Femur (tissue), 1 donor: Measurements from ENCODE around the gene ERC1.
A peak's percentile ranks its signal among the peaks of the same experiment; 100 is the strongest.
"Not testable (repeated sequence)": the region's sequence is repeated elsewhere in the genome, so short reads cannot be mapped to it uniquely, and the experiment has no call there.

ENCODE experiments used
- DNase-seq: peaks from one replicate; pipeline ENCODE4 v3.0.0-alpha.2; 2017

ERC1 gene

GRCh38 chr12:1293901-1294300 lies 302.9 kb downstream of the ERC1 start:
- no peak for DNase-seq

DNA sequence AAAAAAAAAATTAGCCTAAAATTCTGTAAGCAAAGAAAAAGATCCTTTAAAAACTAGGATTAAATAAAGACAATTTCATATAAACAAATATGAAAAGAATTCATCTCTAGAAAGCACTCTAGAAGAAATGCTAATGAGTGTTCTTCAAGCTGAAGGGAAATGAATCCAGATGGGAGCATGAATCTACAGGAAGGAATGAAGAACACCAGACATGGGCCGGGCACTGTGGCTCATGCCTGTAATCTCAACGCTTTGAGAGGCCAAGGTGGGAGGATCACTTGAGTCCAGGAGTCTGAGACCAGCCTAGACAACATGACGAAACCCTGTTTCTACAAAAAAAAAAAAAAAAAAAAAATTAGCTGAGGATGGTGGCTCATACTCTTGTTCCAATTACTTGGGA lies 306.2 kb downstream of the ERC1 start:
- no peak for DNase-seq

DNA sequence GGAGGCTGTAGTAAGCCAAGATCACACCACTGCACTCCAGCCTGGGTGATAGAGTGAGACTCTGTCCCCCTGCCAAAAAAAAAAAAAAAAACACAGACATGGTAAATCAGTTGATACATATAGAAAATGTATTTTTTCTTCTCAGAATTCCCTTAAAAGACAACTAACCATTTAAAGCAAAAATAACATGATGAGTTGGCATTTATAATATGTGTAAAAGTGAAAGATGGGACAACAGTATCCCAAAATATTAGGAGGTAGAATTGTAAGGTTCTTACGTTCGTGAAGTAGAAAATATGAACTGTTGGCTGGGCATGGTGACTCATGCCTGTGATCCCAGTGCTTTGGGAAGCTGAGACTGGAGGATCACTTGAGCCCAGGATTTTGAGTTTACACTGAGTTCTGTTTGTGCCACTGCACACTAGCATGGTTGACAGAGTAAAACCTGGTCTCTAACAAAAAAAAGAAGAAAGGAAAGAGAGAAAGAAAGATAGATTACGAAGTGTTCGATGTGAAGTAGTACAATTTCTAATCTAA lies 306.7 kb downstream of the ERC1 start:
- no peak for DNase-seq

GRCh38 chr12:1300460-1300859 lies 309.4 kb downstream of the ERC1 start:
- DNase-seq = no peak

GRCh38 chr12:1302201-1302870 lies 311.3 kb downstream of the ERC1 start:
- no peak for DNase-seq

GRCh38 chr12:1305063-1305434 lies 314.0 kb downstream of the ERC1 start:
- no peak for DNase-seq

GRCh38 chr12:1305791-1306500 lies 314.9 kb downstream of the ERC1 start:
- no peak for DNase-seq

DNA sequence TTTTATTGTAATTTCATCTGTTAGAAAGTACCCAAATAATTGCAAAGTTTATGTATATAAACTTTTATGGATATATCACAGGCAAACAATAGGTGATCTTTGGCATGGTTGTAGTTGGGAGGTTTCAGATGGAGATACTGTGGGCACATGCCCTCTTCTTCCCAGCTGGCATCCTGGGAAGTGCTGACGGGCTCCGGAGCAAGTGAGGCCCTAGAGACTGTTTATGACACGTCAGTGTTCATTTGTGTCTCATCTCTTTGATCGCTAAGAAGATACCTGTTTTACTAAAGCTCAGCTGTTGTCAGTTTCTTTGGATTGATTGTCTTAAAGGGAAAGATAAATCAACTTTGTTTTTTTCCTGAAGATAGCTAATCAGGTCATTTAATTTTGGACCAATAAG lies 315.8 kb downstream of the ERC1 start:
- no peak for DNase-seq

DNA sequence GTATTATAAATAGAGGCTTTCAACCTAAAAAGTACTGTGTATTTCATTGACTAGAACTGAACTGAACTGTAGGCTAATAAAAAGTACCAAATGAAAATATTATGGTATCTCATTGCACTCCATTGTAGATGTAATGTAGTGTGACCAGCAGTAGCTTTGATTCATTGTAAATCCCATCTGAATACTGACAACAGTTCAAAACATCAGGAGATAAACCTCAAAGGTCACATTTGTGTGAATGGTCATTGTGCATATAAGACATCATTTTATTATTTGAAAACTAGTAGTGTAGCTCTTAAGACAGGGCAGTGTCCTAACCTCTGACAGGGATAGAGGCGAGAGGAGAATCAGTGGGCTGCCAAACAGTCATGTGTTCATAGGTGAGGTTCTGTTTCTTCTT lies 316.8 kb downstream of the ERC1 start:
- no peak for DNase-seq

DNA sequence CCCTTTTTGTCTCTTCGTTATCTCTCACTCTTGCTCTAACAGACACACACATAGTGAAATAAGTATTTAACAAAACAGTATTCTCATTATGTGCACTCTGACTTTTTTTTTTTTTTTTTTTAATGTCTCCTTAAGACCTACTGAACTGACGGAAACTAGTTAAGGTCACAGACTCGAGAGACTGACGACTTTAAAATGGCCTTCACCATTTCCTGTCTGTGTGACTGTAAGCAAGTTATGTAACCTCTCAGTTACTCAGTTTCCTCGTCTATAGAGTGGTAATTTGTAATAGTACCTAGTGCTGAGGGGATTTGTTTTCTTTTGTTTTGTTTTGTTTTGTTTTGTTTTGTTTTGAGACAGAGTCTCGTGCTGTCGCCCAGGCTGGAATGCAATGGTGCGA lies 318.6 kb downstream of the ERC1 start:
- DNase-seq = no peak

DNA sequence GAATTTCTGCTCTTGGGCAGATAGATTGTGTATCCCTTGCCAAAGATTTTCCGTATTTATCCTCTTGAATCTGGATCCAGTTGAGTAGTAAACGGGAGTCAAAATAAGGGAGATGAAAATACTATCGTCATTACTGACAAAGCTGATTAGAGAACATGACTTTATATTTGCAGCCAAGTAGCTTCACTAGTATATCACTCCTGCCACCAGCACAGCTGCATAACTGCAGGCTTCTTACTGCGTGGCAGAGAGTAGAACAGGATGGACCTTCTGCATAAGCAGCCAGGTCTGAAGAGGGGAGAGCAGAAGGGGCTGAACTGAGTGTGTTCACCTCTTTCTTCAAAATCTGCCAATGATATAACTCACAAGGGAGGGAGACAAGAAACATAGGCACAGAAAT lies 319.6 kb downstream of the ERC1 start:
- DNase-seq = no peak

GRCh38 chr12:1311145-1311544 lies 320.1 kb downstream of the ERC1 start:
- DNase-seq = no peak

DNA sequence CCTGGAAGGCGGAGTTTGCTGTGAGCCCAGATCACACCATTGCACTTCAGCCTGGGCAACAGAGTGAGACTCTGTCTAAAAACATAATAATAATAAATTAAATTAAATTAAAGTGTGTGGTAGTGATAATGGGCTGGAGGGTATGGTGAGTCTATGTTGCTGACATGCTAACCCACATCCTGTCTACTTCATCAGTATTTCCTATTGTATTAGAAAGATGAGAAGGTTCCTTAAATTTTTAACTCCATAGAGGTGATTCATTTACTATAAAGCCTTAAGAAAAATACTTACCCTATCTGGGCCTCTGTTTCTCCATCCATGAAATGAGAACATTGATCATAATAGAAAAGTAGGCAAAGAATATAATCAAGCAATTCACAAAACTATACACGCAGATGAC lies 322.9 kb downstream of the ERC1 start:
- DNase-seq = no peak

- no peak for DNase-seq
These were observed 323.5 kb downstream of the ERC1 start for GRCh38 chr12:1314523-1314922.

GRCh38 chr12:1316991-1317390 lies 326.0 kb downstream of the ERC1 start:
- DNase-seq = not testable (repeated sequence)

- peak; percentile 87 for DNase-seq
These were observed 327.5 kb downstream of the ERC1 start for GRCh38 chr12:1318327-1319031.

GRCh38 chr12:1319212-1319611 lies 328.2 kb downstream of the ERC1 start:
- no peak for DNase-seq

DNA sequence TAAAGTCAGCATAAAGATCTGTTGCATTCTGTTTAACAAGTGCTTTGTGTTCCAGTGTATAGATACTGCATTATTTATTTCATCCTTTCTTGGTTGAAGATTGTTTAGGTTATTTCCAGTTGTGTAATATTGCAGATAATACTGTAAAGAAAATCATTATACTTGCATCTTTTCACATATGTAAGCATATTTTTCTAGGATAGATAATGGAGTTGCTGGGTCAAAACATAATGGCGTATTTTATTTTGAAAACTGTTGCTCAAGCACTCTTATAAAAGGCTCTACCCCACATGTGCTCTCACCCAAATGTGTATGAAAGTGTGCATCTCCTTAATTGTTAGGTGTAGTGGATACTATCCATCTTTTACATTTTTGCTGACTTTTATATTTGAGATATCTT lies 329.0 kb downstream of the ERC1 start:
- no peak for DNase-seq

DNA sequence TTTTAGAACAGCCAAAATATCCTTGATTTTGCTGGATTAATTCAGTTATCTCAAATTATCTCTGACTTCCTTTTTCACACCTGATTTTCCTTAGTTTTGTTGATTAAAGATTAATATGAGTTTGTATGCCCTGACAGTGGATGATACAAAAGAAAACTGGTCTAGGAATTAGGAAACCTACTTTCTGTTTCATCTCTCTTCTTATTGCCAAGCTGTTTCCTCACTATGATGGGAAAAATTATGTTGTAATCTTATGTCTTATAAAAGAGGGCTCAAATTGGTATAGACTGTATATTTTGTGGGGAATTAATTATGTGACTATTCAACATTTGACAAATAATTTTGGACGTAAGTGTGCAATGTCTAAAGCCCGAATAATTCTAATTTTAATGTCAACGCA lies 331.8 kb downstream of the ERC1 start:
- no peak for DNase-seq

DNA sequence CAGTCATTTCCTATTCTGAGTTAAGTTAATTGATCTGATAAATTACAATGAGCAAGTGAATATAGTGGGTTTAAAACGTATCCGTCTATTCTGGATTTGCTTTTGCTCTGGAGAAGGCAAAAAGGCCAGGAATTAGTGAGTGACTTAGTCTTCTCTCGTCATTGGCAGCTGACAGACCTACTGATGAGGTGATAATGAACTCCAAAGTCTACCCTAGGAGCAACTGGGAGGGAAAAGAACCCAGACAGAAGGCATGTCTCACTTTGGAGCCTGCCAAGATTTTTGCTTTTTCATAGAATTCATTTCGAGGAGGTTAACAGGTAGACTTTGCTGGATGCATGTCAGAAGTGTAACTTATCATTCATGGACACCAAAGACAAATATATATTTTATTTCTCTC lies 333.1 kb downstream of the ERC1 start:
- no peak for DNase-seq

DNA sequence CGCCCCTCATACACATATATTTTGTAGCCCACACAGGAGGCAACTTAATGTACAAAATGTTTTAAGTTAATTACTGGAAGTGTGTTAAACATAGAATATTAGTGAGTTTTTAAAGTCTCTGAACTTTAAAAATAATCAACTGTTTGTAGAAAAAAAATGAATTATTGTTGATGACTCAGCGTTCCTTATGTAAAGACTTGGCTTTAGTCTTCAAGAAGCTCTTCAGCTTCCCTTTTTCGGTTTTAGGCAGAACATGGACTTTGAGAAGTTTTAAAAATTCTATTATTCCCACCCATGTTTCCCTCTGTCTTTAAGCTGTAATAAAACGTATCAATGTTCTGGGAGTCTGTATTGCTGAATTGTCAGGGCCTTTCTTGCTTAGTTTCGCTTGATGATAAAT lies 333.9 kb downstream of the ERC1 start:
- no peak for DNase-seq

GRCh38 chr12:1325666-1326065 lies 334.6 kb downstream of the ERC1 start:
- DNase-seq = no peak

DNA sequence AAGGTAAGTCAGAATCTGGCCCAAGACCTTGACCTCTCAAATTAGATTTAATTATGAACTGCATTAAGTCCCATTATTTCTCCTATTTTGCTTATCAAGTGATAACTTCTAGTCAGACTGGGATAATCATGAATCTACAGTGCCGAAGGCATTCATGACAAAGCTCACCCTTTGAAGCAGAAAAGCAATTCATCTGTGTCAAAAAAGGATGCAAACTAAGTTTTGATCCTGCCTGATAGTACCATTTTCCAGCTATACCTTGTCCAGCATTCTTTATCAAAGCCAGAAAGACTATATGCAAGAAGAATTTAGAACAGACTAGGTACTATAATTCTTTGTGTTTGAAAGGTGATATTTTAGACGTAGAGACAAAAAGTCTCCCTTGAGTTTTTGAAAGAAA lies 335.2 kb downstream of the ERC1 start:
- no peak for DNase-seq

GRCh38 chr12:1328391-1328790 lies 337.4 kb downstream of the ERC1 start:
- no peak for DNase-seq
